HL-60 (cell line): Measurements from ENCODE around the gene SLIT1.

Experiments used
- DNase-seq, 2 experiments: peaks; one replicate each; pipeline ENCODE4 v3.0.0-alpha.2; 2010 to 2020; ENCODE audit warnings: low read depth in 1 of 2, low spot score in 1 of 2
- H3K27ac ChIP-seq: fragments of 250-450 bp; sonication (Bioruptor Pico); replicated peaks from 2 replicates; pipeline ENCODE4 v1.5.1; 2020; ENCODE audit warnings: mild to moderate bottlenecking, moderate library complexity
- H3K27me3 ChIP-seq: fragments of 250-450 bp; sonication (Bioruptor Pico); 2 replicates; pipeline ENCODE4 v1.5.1; 2021; ENCODE audit warnings: mild to moderate bottlenecking, moderate library complexity; ENCODE audit not compliant: insufficient read depth, poor library complexity, severe bottlenecking
- H3K4me3 ChIP-seq: replicated peaks from 2 replicates; pipeline ENCODE4 v1.5.1; 2011; ENCODE audit warnings: mild to moderate bottlenecking, control low read depth, low read length; ENCODE audit not compliant: insufficient read depth
- CTCF ChIP-seq: IDR thresholded peaks from one replicate; pipeline ENCODE4 v1.5.1; 2011; ENCODE audit warnings: low read length, control low read depth, inconsistent platforms; ENCODE audit not compliant: insufficient read depth
- GABPA ChIP-seq: IDR thresholded peaks from 2 replicates; pipeline ENCODE4 v1.6.1; 2012; ENCODE audit warnings: low read depth
- POLR2AphosphoS5 ChIP-seq: IDR thresholded peaks from 2 replicates; pipeline ENCODE4 v1.6.1; 2012; ENCODE audit warnings: low read depth
- REST ChIP-seq: IDR thresholded peaks from 2 replicates; pipeline ENCODE4 v1.6.1; 2012; ENCODE audit warnings: low read depth; ENCODE audit not compliant: insufficient replicate concordance
- SPI1 ChIP-seq: IDR thresholded peaks from 2 replicates; pipeline ENCODE4 v1.6.1; 2012; ENCODE audit warnings: low read depth, mild to moderate bottlenecking, borderline replicate concordance

SLIT1 gene

GRCh38 chr10:97004591-97004990 is 181.2 kb downstream of the SLIT1 start:
- no peak for DNase-seq
- Histone ChIP-seq H3K4me3 (no peak overlapping the region), H3K27me3 (no peaks in the 10 kb centered on the region), H3K27ac (no peak overlapping the region)
- TF ChIP-seq CTCF = no peak

- Histone ChIP-seq H3K27ac (no peak overlapping the region), H3K27me3 (no peaks in the 10 kb centered on the region), H3K4me3 (no peak overlapping the region)
- TF ChIP-seq SPI1 (no peak), POLR2AphosphoS5 (no peak), REST (no peak), CTCF (no peak), GABPA (no peak)
- DNase-seq = no peak
Observed at GRCh38 chr10:97003804-97004201, 182.0 kb downstream of the SLIT1 start.

- Histone ChIP-seq H3K27me3 (no peaks in the 10 kb centered on the region), H3K27ac (no peak overlapping the region), H3K4me3 (no peak overlapping the region)
- DNase-seq = no peak
- TF ChIP-seq SPI1 (no peak), REST (no peak), GABPA (no peak)
Observed at GRCh38 chr10:97003151-97003803, 182.5 kb downstream of the SLIT1 start.

- no peak overlapping the region for H3K4me3 ChIP-seq
- H3K27ac ChIP-seq = no peak overlapping the region
- DNase-seq = no peak
- no peak for TF ChIP-seq CTCF
- TF ChIP-seq POLR2AphosphoS5 = no peak
- no peak for TF ChIP-seq SPI1
- TF ChIP-seq GABPA = no peak
- TF ChIP-seq REST = no peak
- no peaks in the 10 kb centered on the region for H3K27me3 ChIP-seq
Observed at GRCh38 chr10:97002670-97003069, 183.1 kb downstream of the SLIT1 start.
